ENCODE measurements around the gene CDC42BPA. TPM values are rescaled to one million over a fixed set of nuclear protein-coding genes. Genes with fewer than 3 reads are reported as not detected.
A peak's percentile ranks its signal among the peaks of the same experiment; 100 is the strongest.

Gene CDC42BPA
- total and polyA plus RNA-seq, 2 of the 13 experiments (the other 11 are each of a cell fraction or from before 2014, with no cell fraction given) = 6.5 to 16.0 TPM

- TF ChIP-seq HMGXB3 (CRISPR knock-in tag; IDR thresholded peaks at IDR 0.05; ENCODE audit: borderline replicate concordance) (no peak), SMC3 (IDR thresholded peaks at IDR 0.05; ENCODE audit: low read length) (no peak), HNRNPLL (IDR thresholded peaks at IDR 0.05; ENCODE audit: low read depth, low read length, poor library complexity, severe bottlenecking) (peak; percentile 48), NCOA1 (CRISPR knock-in tag; IDR thresholded peaks at IDR 0.05) (0 out of 2 replicates have a peak, but pooled peaks have one; percentile 7), KDM3A (CRISPR knock-in tag; IDR thresholded peaks at IDR 0.05; ENCODE audit: low read depth) (no peak; the same call in 1 of the 2 replicates), FOXO4 (CRISPR knock-in tag; conservative IDR thresholded peaks at IDR 0.05) (0 out of 2 replicates have a peak, but pooled peaks have one; percentile 73), ZNF558 (CRISPR knock-in tag; IDR thresholded peaks at IDR 0.05; ENCODE audit: borderline replicate concordance) (peak; percentile 63; the same call in 1 of the 2 replicates), CREB1 (IDR thresholded peaks at IDR 0.05) (peak; percentile 85), CREB1 (CRISPR knock-in tag; IDR thresholded peaks at IDR 0.05) (peak; percentile 76; the same call in 1 of the 2 replicates), ZNF143 (CRISPR knock-in tag; IDR thresholded peaks at IDR 0.05) (no peak), ZUFSP (CRISPR knock-in tag; IDR thresholded peaks at IDR 0.05; ENCODE audit: borderline replicate concordance) (no peak), ZSCAN12 (CRISPR knock-in tag; IDR thresholded peaks at IDR 0.05) (0 out of 2 replicates have a peak, but pooled peaks have one; percentile 30), PLRG1 (conservative IDR thresholded peaks at IDR 0.05) (no peak), DNMT1 (CRISPR knock-in tag; IDR thresholded peaks at IDR 0.05) (no peak), ZNF709 (CRISPR knock-in tag; IDR thresholded peaks at IDR 0.05) (peak; percentile 37; the same call in 1 of the 2 replicates), ZBTB14 (CRISPR knock-in tag; IDR thresholded peaks at IDR 0.05) (0 out of 2 replicates have a peak, but pooled peaks have one; percentile 22), MLX (CRISPR knock-in tag; IDR thresholded peaks at IDR 0.05) (peak; percentile 99)
Observed at GRCh38 chr1:226940029-226940805, 378.1 kb downstream of the CDC42BPA start, which contains the start of gene COQ8A (continued).
